ENCODE results near the gene DGLUCY.
"Not testable (repeated sequence)": the region's sequence is repeated elsewhere in the genome, so short reads cannot be mapped to it uniquely, and the experiment has no call there.

Gene DGLUCY

GRCh38 chr14:91254461-91254860, 140.6 kb downstream of the DGLUCY start:
- in situ Hi-C loops (cut with MboI; ENCODE audit: low sequenced_read_pairs): no loop called here

DNA sequence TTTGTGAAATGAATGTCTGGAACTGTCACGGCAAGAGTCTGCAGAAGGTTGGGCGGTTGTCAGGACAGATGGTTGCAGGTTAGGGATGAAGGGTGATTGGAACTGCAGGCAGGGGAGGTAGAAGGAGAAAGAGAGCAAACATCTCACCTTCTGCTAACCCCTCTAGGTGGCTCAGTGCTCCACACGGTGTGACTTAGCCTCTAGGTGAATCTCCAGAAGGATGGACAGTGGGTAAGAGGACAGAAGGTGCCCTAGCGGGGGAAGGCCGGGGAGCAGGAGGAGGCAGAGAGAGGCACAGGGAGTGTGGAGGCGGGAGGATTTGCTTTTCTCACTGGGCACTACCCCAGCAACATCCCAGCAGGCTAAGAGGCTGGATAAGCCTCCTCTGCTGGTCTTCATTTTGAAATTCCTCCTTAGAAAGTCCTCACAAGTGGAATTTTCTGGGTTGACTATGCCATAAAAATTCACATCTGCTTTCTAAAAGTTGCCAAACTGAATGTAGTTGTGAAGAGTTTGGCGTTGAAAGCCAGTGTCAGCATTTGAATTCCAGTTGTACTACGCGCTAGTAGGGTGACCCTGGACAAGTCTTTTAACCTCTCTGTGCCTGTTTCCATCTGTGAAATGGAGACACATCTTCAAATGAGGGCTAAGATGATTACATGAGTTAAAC, 141.3 kb downstream of the DGLUCY start:
- in situ Hi-C loops (cut with MboI; ENCODE audit: low sequenced_read_pairs): no loop called here

GRCh38 chr14:91256661-91257060, 142.8 kb downstream of the DGLUCY start:
- in situ Hi-C loops (cut with MboI; ENCODE audit: low sequenced_read_pairs): no loop called here

- in situ Hi-C loops (cut with MboI; ENCODE audit: low sequenced_read_pairs): no loop called here
Observed at GRCh38 chr14:91257328-91258010, 143.6 kb downstream of the DGLUCY start.

DNA sequence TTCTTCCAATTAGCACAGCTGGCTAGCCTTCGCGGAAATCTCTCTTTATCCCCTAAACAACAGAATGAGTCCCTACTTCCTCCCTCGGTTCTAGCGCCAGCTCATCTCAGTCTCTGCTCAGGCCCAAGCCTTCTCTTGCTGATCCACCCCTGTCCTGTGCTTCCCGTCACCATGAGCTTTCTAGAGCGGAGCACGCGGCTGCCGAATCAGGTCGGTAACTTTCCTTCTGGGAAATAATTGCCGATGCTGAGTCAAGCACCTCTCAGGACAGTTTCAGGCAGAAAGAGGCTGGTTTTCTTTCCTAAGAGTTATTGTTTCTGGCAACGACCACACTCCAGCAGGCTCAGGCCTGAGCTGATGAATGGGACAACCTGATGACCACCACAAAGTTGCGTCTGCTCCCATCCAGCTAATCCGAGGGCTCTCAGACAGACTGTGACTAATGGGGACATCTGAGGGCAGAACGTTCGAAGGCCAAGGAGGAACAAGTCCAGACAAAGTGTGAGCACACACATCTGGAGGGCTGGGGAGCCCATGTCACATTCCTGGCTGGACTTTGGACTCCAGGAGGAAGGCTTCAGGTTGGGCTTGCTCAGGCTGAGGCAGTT, 144.2 kb downstream of the DGLUCY start:
- in situ Hi-C loops (cut with MboI; ENCODE audit: low sequenced_read_pairs): no loop called here

GRCh38 chr14:91258876-91259275, 145.0 kb downstream of the DGLUCY start:
- in situ Hi-C loops (cut with MboI; ENCODE audit: low sequenced_read_pairs): no loop called here

DNA sequence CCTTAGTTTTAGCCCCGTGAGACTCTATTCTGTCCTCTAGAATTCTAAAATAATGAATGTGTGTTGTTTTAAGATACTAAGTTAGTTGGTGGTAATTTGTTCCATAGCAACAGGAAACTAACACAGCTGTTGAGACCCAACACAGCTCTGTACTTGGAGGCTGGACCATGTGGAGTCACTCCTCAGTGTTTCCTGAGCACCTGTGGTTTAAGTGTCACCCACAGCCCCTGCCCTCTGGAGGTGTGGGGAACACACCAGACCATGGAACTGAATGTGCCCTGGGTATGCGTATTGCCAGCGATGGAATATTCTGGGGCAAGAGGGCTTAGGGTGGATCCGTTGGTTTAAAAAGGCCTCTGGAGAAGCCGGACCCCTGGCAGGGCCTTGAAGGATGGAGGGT, 147.2 kb downstream of the DGLUCY start:
- in situ Hi-C loops (cut with MboI; ENCODE audit: low sequenced_read_pairs): no loop called here

DNA sequence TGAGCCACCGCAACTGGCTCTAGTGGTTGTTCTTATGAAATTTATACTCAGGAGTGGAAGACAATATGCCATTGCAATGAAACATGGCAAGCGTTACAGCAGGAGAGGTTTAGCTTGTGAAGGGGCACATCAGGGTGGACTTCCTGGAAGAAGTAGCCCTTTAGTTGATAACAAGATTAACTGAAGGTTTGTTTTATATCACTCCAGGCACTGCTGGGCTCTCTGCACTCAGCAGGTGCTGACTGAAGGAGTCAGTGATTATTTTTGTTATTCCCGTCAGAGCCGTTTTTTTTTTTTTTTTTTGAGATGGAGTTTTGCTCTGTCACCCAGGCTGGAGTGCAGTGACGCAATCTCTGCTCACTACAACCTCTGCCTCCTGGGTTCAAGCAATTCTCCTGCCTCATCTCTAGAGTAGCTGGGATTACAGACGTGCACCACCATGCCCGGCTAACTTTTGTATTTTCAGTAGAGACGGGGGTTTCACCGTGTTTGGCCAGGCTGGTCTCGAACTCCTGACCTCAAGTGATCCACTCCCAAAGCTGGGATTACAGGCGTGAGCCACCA, 148.2 kb downstream of the DGLUCY start:
- in situ Hi-C loops (cut with MboI; ENCODE audit: low sequenced_read_pairs): no loop called here

DNA sequence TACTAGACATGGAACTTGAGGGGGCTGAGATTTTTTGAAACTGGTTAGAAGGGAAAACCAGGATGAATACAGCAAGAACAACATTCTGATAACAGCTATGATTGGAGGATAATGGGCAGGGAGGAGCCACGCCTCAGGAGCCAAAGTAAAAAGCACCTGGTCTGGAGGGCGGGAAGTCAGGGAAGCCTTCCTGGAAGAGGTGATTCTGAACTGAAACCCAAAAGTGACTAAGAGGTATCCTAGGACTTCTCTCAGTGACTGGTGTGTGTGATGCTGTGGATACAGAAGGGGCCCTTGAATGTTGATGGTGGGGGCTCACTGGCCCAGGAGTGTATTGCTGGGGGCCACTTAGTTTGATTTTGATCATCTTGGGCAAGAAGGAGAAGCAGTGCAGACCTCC, 149.5 kb downstream of the DGLUCY start:
- in situ Hi-C loops (cut with MboI; ENCODE audit: low sequenced_read_pairs): no loop called here

DNA sequence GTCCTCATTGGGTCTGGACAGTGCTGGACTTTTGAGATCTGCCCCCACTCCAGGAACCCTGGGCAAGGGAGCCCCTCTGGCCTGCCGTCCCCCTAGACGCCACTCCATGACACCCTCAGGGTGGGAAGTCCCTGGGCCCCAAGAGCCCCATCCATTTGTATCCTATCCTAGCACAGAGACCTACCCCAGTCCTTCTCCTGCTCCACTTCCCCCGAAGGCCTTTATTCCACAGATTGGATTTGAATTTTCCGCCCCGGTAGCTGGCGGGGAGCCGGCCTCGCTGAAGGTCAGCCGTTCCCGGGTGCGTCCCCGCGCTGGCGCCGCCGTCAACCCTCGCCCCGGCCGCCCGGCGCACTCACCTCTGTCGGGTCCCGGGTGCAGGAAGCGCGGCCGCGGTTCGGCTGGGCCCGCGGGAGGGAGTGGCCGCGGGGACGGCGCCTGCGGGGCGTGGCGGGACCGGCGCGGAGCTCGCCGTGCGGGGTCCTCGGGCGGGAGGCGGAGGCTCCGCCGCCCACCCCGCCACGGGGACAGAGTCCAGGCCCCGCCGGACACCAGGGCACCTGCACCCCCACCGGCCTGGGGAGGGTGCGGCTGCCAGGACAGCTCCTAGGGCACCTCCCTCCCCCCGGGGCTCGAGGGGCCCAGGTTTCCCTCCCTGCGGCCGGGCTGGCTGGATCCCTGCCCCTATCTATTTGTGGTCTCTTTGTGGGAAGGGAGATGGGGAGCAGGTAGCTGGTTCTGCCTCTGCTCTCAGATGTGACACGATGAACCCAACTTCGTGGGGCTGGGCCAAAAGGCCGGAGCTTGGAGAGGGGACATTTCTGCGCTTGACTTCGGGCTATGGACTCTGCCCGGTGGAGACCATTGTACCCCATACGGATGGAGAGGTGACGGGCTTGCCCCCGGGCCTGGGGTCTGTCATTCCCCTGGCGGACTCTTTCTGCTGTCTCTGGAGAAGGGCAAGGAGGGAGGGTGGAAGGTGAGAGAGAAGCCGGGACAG, 150.6 kb downstream of the DGLUCY start:
- in situ Hi-C loops (cut with MboI; ENCODE audit: low sequenced_read_pairs): no loop called here

- in situ Hi-C loops (cut with MboI; ENCODE audit: low sequenced_read_pairs): no loop called here
Observed at GRCh38 chr14:91265404-91265803, 151.5 kb downstream of the DGLUCY start.

GRCh38 chr14:91266276-91266675, 152.4 kb downstream of the DGLUCY start:
- in situ Hi-C loops (cut with MboI; ENCODE audit: low sequenced_read_pairs): not testable (repeated sequence)

DNA sequence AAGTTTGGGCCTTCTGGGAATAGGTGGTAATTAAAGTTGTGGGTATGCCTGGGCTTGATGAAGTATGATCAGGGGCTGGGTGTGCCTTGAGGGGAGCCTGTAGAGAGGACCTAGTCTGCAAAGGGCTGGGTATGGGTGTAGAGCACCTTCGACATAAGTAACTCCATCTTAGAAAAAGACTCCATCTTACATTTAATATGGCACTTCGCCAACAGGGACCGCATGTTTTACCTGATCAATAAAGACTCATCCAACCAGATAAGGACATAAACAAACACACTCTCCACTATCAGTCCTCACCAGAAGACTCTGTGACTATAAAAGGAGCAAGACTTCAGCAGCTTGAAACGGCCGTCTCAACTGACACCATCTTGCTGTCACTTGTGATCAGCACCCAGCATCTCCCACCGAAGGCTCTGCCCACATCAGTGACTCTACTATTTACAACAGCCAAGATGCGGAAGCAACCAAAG, 154.1 kb downstream of the DGLUCY start:
- in situ Hi-C loops (cut with MboI; ENCODE audit: low sequenced_read_pairs): no loop called here

GRCh38 chr14:91269076-91269991, 155.5 kb downstream of the DGLUCY start:
- in situ Hi-C loops (cut with MboI; ENCODE audit: low sequenced_read_pairs): no loop called here

- in situ Hi-C loops (cut with MboI; ENCODE audit: low sequenced_read_pairs): no loop called here
Observed at GRCh38 chr14:91270188-91270587, 156.3 kb downstream of the DGLUCY start.

DNA sequence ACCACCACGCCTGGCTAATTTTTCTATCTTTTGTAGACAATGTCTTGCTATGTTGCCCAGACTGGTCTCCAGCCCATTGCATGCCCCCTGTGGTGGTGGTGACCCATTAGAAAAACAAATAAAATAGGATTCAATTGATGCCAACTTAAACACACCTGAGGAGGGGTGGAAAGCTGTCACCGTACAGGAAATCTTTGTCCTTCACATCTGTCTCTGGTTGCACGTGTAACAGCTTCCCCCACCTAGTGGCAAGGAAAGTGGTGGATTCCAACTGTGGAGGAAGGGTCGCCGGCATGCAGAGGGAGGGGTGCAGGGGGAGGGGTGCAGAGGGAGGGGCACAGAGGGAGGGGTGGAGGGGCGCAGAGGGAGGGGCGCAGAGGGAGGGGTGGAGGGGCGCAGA, 156.7 kb downstream of the DGLUCY start:
- in situ Hi-C loops (cut with MboI; ENCODE audit: low sequenced_read_pairs): no loop called here

- in situ Hi-C loops (cut with MboI; ENCODE audit: low sequenced_read_pairs): no loop called here
Observed at GRCh38 chr14:91271639-91272038, 157.8 kb downstream of the DGLUCY start.

GRCh38 chr14:91272341-91273272, 158.7 kb downstream of the DGLUCY start:
- in situ Hi-C loops (cut with MboI; ENCODE audit: low sequenced_read_pairs): no loop called here
